Panc1 (cell line): ENCODE measurements around the gene DAD1. TPM values are rescaled to one million over a fixed set of nuclear protein-coding genes. Genes with fewer than 3 reads are reported as not detected.

Experiments used
- ATAC-seq: fragments of 200-7000 bp; cut with Tn5 transposase; 2 replicates; pipeline ENCODE4 v1.9.1; 2020; ENCODE audit warnings: mild to moderate bottlenecking, moderate library complexity
- BruUV-seq: library from RNA; stranded (reverse); fragments of 400-500 nt; replicated peaks from 2 replicates; lab custom pipeline; 2021; lab: Mats Ljungman, UMichigan
- CTCF ChIA-PET: fragments of 300-600 bp; sonication (Branson Sonifier 250); formaldehyde crosslinking; loops from one replicate; lab custom pipeline; 2022; ENCODE audit warnings: antibody characterized with exemption; lab: Charles Lee
- POLR2A ChIA-PET: fragments of 300-600 bp; sonication (Branson Sonifier 250); formaldehyde crosslinking; loops from one replicate; lab custom pipeline; 2022; ENCODE audit warnings: antibody characterized with exemption; lab: Charles Lee
- DNase-seq: peaks from one replicate; pipeline ENCODE4 v3.0.0-alpha.2; 2010; ENCODE audit warnings: low read depth, low spot score
- H3K27ac ChIP-seq: 2 replicates; pipeline ENCODE4 v1.5.1; 2011; ENCODE audit warnings: mild to moderate bottlenecking, low read length, inconsistent platforms
- H3K27me3 ChIP-seq: fragments of 200-500 bp; sonication (Bioruptor generic); 2 replicates; pipeline ENCODE4 v1.6.0; 2014; ENCODE audit warnings: low read length, inconsistent platforms; ENCODE audit not compliant: control insufficient read depth, insufficient read depth
- H3K36me3 ChIP-seq: fragments of 200-500 bp; sonication (Bioruptor generic); 2 replicates; pipeline ENCODE4 v1.5.1; 2014; ENCODE audit warnings: inconsistent platforms, mild to moderate bottlenecking, low read length, moderate library complexity; ENCODE audit not compliant: control insufficient read depth, insufficient read depth
- H3K4me1 ChIP-seq: 2 replicates; pipeline ENCODE4 v1.5.1; 2011; ENCODE audit warnings: inconsistent platforms, mild to moderate bottlenecking, low read length, moderate library complexity; ENCODE audit not compliant: control insufficient read depth, insufficient read depth
- H3K4me3 ChIP-seq, 2 experiments: 2 replicates each; pipeline ENCODE4 v1.5.1; 2011 to 2012; ENCODE audit warnings: low read depth in 2 of 2, low read length in 2 of 2, mild to moderate bottlenecking in 2 of 2, inconsistent platforms in 1 of 2, moderate library complexity in 1 of 2
- H3K9me3 ChIP-seq: fragments of 200-500 bp; sonication (Bioruptor generic); 2 replicates; pipeline ENCODE4 v1.5.1; 2014; ENCODE audit warnings: low read depth, mild to moderate bottlenecking, inconsistent platforms, low read length, moderate library complexity; ENCODE audit not compliant: control insufficient read depth, insufficient read depth
- POLR2AphosphoS5 ChIP-seq: IDR thresholded peaks from 2 replicates; pipeline ENCODE4 v1.6.1; 2012; ENCODE audit warnings: mild to moderate bottlenecking, low read depth, low read length, moderate library complexity
- SIN3A ChIP-seq: IDR thresholded peaks from 2 replicates; pipeline ENCODE4 v1.6.1; 2012; ENCODE audit warnings: low read depth, mild to moderate bottlenecking, low read length, moderate library complexity, borderline replicate concordance; ENCODE audit not compliant: insufficient read depth
- TCF7L2 ChIP-seq: IDR thresholded peaks from 2 replicates; pipeline ENCODE4 v1.6.1; 2011; ENCODE audit warnings: mild to moderate bottlenecking, low read depth, low read length, inconsistent platforms
- in situ Hi-C: cut with HindIII; loops from 2 replicates; pipeline ENCODE4 v1.10.0; 2016; ENCODE audit warnings: low sequenced_read_pairs, low pct_unique_long_range_greater_than_20kb
- intact Hi-C: fragments of 100-400 bp; cut with micrococcal nuclease; formaldehyde crosslinking; loops from one replicate; pipeline ENCODE4 v1.10.0; 2022; ENCODE audit not compliant: unreplicated experiment
- total RNA-seq: library from RNA; stranded (reverse); gene quantifications from one replicate; pipeline ENCODE4 v1.2.1, GENCODE V29; 2021; ENCODE audit not compliant: unreplicated experiment
- TF ChIP-seq, protein P1 (sequence below), 2 experiments: IDR thresholded peaks; 2 replicates each; pipeline ENCODE4 v1.6.1; 2011 to 2012; ENCODE audit warnings: low read depth in 2 of 2, control low read depth in 1 of 2, low read length in 1 of 2, mild to moderate bottlenecking in 1 of 2, moderate library complexity in 1 of 2; ENCODE audit not compliant: insufficient read depth in 1 of 2
- TF ChIP-seq, protein P2 (sequence below): fragments of 450-650 bp; IDR thresholded peaks from 2 replicates; pipeline ENCODE4 v1.5.1; 2017; ENCODE audit warnings: mild to moderate bottlenecking

The DAD1 gene
- total RNA-seq, 1 experiment from 2014 or later: 163 TPM

DNA sequence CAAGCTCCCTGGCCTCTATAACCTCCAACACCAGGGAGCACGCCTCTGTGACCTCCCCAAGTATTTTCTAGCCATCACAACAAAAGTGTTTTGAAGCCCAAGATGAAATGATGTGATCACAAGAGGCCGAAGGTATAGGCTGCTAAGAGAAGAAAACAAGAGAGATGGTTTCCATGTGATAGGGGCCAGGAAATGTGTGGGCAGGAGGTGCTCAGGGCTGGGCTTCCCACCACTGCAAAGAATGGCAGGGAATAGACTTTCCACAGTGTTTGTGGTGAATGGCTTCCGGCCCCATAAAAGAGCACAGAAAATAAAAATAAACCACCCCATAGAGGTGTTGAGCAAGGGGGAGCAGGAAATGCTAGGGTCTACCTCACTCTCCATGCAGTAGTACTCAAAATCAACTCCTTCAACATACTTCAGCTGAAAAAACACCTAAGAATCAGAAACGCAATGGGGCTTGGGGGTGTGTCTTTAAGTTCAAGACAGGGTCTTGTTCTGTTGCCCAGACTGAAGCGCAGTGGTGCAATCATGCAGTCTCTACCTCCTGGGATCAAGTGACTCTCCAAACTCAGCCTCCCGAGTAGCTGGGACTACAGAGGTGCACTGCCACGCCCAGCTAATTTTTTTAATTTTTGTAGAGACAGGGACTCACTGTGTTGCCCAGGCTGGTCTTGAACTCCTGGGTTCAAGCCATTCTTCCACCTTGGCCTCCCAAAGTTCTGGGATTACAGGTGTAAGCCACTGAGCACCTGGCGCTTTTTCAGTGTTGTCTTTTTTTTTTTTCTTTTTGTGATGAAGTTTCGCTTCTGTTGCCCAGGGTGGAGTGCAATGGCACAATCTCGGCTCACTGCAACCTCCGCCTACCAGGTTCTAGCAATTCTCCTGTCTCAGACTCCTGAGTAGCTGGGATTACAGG is 27.1 kb downstream of the DAD1 start:
- H3K4me3 ChIP-seq: no peak overlapping the region
- H3K4me1 ChIP-seq: 0 out of 2 replicates have a peak, but pooled peaks cover 2% of the 10 kb centered on the region
- ATAC-seq (no peak), DNase-seq (no peak)
- no TSS peak for BruUV-seq
- no peaks in the 10 kb centered on the region for H3K27me3 ChIP-seq
- peaks cover 4% of the 10 kb centered on the region for H3K36me3 ChIP-seq
- CTCF ChIA-PET: interaction anchor here (0.7 kb wide), 2 partner anchors 8 to 273 kb away, joined by 13 read pairs; no protein-coding TSS in a partner anchor
- intact Hi-C loops: no loop called here
- no peaks in the 10 kb centered on the region for H3K9me3 ChIP-seq
- POLR2A ChIA-PET: interaction anchor here (0.6 kb wide), 2 partner anchors 259 to 280 kb away, joined by 3 to 4 read pairs; no protein-coding TSS in a partner anchor
- TF ChIP-seq TCF7L2: no peak
- no peak for TF ChIP-seq SIN3A
- TF ChIP-seq, protein P1, sequence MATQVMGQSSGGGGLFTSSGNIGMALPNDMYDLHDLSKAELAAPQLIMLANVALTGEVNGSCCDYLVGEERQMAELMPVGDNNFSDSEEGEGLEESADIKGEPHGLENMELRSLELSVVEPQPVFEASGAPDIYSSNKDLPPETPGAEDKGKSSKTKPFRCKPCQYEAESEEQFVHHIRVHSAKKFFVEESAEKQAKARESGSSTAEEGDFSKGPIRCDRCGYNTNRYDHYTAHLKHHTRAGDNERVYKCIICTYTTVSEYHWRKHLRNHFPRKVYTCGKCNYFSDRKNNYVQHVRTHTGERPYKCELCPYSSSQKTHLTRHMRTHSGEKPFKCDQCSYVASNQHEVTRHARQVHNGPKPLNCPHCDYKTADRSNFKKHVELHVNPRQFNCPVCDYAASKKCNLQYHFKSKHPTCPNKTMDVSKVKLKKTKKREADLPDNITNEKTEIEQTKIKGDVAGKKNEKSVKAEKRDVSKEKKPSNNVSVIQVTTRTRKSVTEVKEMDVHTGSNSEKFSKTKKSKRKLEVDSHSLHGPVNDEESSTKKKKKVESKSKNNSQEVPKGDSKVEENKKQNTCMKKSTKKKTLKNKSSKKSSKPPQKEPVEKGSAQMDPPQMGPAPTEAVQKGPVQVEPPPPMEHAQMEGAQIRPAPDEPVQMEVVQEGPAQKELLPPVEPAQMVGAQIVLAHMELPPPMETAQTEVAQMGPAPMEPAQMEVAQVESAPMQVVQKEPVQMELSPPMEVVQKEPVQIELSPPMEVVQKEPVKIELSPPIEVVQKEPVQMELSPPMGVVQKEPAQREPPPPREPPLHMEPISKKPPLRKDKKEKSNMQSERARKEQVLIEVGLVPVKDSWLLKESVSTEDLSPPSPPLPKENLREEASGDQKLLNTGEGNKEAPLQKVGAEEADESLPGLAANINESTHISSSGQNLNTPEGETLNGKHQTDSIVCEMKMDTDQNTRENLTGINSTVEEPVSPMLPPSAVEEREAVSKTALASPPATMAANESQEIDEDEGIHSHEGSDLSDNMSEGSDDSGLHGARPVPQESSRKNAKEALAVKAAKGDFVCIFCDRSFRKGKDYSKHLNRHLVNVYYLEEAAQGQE (IDR thresholded peaks at IDR 0.05; ENCODE audit: insufficient read depth in 1 of 2, low read depth in 2 of 2, low read length in 1 of 2): no peak
- TF ChIP-seq POLR2AphosphoS5: no peak
- TF ChIP-seq, protein P2, sequence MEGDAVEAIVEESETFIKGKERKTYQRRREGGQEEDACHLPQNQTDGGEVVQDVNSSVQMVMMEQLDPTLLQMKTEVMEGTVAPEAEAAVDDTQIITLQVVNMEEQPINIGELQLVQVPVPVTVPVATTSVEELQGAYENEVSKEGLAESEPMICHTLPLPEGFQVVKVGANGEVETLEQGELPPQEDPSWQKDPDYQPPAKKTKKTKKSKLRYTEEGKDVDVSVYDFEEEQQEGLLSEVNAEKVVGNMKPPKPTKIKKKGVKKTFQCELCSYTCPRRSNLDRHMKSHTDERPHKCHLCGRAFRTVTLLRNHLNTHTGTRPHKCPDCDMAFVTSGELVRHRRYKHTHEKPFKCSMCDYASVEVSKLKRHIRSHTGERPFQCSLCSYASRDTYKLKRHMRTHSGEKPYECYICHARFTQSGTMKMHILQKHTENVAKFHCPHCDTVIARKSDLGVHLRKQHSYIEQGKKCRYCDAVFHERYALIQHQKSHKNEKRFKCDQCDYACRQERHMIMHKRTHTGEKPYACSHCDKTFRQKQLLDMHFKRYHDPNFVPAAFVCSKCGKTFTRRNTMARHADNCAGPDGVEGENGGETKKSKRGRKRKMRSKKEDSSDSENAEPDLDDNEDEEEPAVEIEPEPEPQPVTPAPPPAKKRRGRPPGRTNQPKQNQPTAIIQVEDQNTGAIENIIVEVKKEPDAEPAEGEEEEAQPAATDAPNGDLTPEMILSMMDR: no peak
- H3K27ac ChIP-seq: no peak overlapping the region
- in situ Hi-C loops: no loop called here

DNA sequence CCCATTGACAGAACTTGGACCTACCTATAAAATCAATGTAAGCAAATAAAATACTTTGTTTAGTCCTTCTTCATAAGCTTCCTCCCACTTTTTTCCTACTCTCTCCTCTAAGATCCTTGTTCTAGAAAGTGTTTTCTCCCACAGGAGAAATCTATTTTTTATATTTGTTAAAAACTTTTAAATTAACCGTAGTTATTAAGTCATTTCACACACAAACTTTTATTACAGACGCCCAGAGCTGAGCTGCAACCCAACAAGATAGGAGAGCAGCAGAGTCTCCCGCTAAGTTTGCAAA is 27.7 kb downstream of the DAD1 start:
- Histone ChIP-seq H3K36me3 (peaks cover 3% of the 10 kb centered on the region), H3K4me1 (0 out of 2 replicates have a peak, but pooled peaks cover 2% of the 10 kb centered on the region), H3K9me3 (no peaks in the 10 kb centered on the region), H3K27ac (no peak overlapping the region), H3K4me3 (no peak overlapping the region), H3K27me3 (no peaks in the 10 kb centered on the region)
- in situ Hi-C loops: no loop called here
- intact Hi-C loops: no loop called here
- no peak for TF ChIP-seq POLR2AphosphoS5
- no peak for TF ChIP-seq SIN3A
- TF ChIP-seq TCF7L2: no peak
- TF ChIP-seq, protein P2: no peak
- TF ChIP-seq, protein P1 (IDR thresholded peaks at IDR 0.05; ENCODE audit: insufficient read depth in 1 of 2, low read depth in 2 of 2, low read length in 1 of 2): no peak
- no peak for DNase-seq
- POLR2A ChIA-PET: interaction anchor here (0.6 kb wide), 1 partner anchor 280 kb away, joined by 3 read pairs; no protein-coding TSS in a partner anchor
- no TSS peak for BruUV-seq
- ATAC-seq: no peak
- CTCF ChIA-PET: no interaction called here
